MCF 10A (cell line): ENCODE data around the gene NAALADL2. TPM values are rescaled to one million over a fixed set of nuclear protein-coding genes. Genes with fewer than 3 reads are reported as not detected.

ENCODE experiments used
- BruUV-seq: library from RNA; stranded (reverse); fragments of 400-500 nt; replicated peaks from 2 replicates; lab custom pipeline; 2021; lab: Mats Ljungman, UMichigan
- CTCF ChIA-PET: fragments of 300-600 bp; sonication (Branson Sonifier 250); formaldehyde crosslinking; extraction: SDS; loops from one replicate; lab custom pipeline; 2021; ENCODE audit warnings: antibody characterized with exemption, inconsistent platforms; lab: Yijun Ruan, JAX
- POLR2A ChIA-PET: fragments of 300-600, 350-650 bp; sonication (Branson Sonifier 250); formaldehyde crosslinking; extraction: SDS; loops from one replicate; lab custom pipeline; 2020; ENCODE audit warnings: antibody characterized with exemption, inconsistent platforms; lab: Yijun Ruan, JAX
- DNase-seq: peaks from one replicate; pipeline ENCODE4 v3.0.0-alpha.2; 2018; ENCODE audit not compliant: unreplicated experiment
- H3K27ac Mint-ChIP-seq: one replicate; pipeline ENCODE4 v1.8.0; 2022; ENCODE audit warnings: mild to moderate bottlenecking, low read depth, mixed read lengths; ENCODE audit not compliant: unreplicated experiment
- H3K27me3 Mint-ChIP-seq: one replicate; pipeline ENCODE4 v1.8.0; 2022; ENCODE audit warnings: mixed read lengths; ENCODE audit not compliant: insufficient read depth, unreplicated experiment
- H3K36me3 Mint-ChIP-seq: one replicate; pipeline ENCODE4 v1.8.0; 2022; ENCODE audit warnings: mild to moderate bottlenecking, moderate library complexity, mixed read lengths; ENCODE audit not compliant: insufficient read depth, unreplicated experiment
- H3K4me1 Mint-ChIP-seq: one replicate; pipeline ENCODE4 v1.8.0; 2022; ENCODE audit warnings: mixed read lengths; ENCODE audit not compliant: insufficient read depth, unreplicated experiment
- H3K4me3 Mint-ChIP-seq: one replicate; pipeline ENCODE4 v1.8.0; 2022; ENCODE audit warnings: mild to moderate bottlenecking, moderate library complexity, mixed read lengths; ENCODE audit not compliant: unreplicated experiment
- H3K9me3 Mint-ChIP-seq: one replicate; pipeline ENCODE4 v1.8.0; 2022; ENCODE audit warnings: mixed read lengths; ENCODE audit not compliant: unreplicated experiment
- CTCF ChIP-seq: fragments of 200-600 bp; IDR thresholded peaks from one replicate; pipeline ENCODE4 v1.8.0; 2022; ENCODE audit warnings: antibody characterized with exemption, mild to moderate bottlenecking; ENCODE audit not compliant: unreplicated experiment
- intact Hi-C: fragments of 100-400 bp; cut with micrococcal nuclease; formaldehyde crosslinking; loops from 2 replicates; pipeline ENCODE4 v1.14.1; 2022
- total RNA-seq: library from RNA; stranded (reverse); gene quantifications from 2 replicates; pipeline ENCODE4 v1.2.3, GENCODE V29; 2022

NAALADL2 gene
- total RNA-seq, 1 experiment from 2014 or later, result 4.2 TPM

GRCh38 chr3:175692256-175692655 lies 833.1 kb downstream of the NAALADL2 start:
- CTCF ChIA-PET, result interaction anchor here (0.6 kb wide), 1 partner anchor 512 kb away, joined by 5 read pairs; no protein-coding TSS in a partner anchor
- H3K4me3 Mint-ChIP-seq, result no peak overlapping the region
- no TSS peak for BruUV-seq
- intact Hi-C loops, result no loop called here
- DNase-seq, result no peak
- no peaks in the 10 kb centered on the region for H3K4me1 Mint-ChIP-seq
- H3K36me3 Mint-ChIP-seq, result no peaks in the 10 kb centered on the region
- H3K27ac Mint-ChIP-seq, result no peak overlapping the region
- POLR2A ChIA-PET, result interaction anchor here (0.6 kb wide), 1 partner anchor 678 kb away, joined by 3 read pairs; no protein-coding TSS in a partner anchor
- no peak for TF ChIP-seq CTCF
- H3K27me3 Mint-ChIP-seq, result no peaks in the 10 kb centered on the region
- no peaks in the 10 kb centered on the region for H3K9me3 Mint-ChIP-seq

- Mint-ChIP-seq H3K9me3 (no peaks in the 10 kb centered on the region), H3K4me1 (no peaks in the 10 kb centered on the region), H3K27me3 (no peaks in the 10 kb centered on the region), H3K4me3 (no peak overlapping the region), H3K27ac (no peak overlapping the region), H3K36me3 (no peaks in the 10 kb centered on the region)
- intact Hi-C loops, result no loop called here
- POLR2A ChIA-PET, result no interaction called here
- CTCF ChIA-PET, result no interaction called here
- no peak for DNase-seq
- no TSS peak for BruUV-seq
- no peak for TF ChIP-seq CTCF
These were observed 836.1 kb downstream of the NAALADL2 start for GRCh38 chr3:175695251-175695650.

- H3K4me1 Mint-ChIP-seq, result no peaks in the 10 kb centered on the region
- CTCF ChIA-PET, result no interaction called here
- no peaks in the 10 kb centered on the region for H3K27me3 Mint-ChIP-seq
- no peak overlapping the region for H3K27ac Mint-ChIP-seq
- POLR2A ChIA-PET, result no interaction called here
- no TSS peak for BruUV-seq
- no peak for TF ChIP-seq CTCF
- H3K9me3 Mint-ChIP-seq, result no peaks in the 10 kb centered on the region
- intact Hi-C loops, result no loop called here
- H3K4me3 Mint-ChIP-seq, result no peak overlapping the region
- no peaks in the 10 kb centered on the region for H3K36me3 Mint-ChIP-seq
- no peak for DNase-seq
These were observed 843.8 kb downstream of the NAALADL2 start for GRCh38 chr3:175702956-175703355.

- CTCF ChIA-PET, result interaction anchor here (0.6 kb wide), 1 partner anchor 8 kb away, joined by 3 read pairs; no protein-coding TSS in a partner anchor
- Mint-ChIP-seq H3K4me1 (no peaks in the 10 kb centered on the region), H3K27ac (no peak overlapping the region), H3K27me3 (no peaks in the 10 kb centered on the region), H3K36me3 (no peaks in the 10 kb centered on the region), H3K9me3 (no peaks in the 10 kb centered on the region), H3K4me3 (no peak overlapping the region)
- intact Hi-C loops, result no loop called here
- POLR2A ChIA-PET, result no interaction called here
- DNase-seq, result no peak
- no peak for TF ChIP-seq CTCF
- no TSS peak for BruUV-seq
These were observed 845.4 kb downstream of the NAALADL2 start for GRCh38 chr3:175704366-175705055.
